GM23338 (cell line): Measurements from ENCODE around the gene PAQR9. TPM values are rescaled to one million over a fixed set of nuclear protein-coding genes. Genes with fewer than 3 reads are reported as not detected.

Source experiments
- ATAC-seq: fragments of 200-7000 bp; cut with Tn5 transposase; 3 replicates; pipeline ENCODE4 v1.9.1; 2020
- DNase-seq: peaks from one replicate; pipeline ENCODE4 v3.0.0-alpha.2; 2015; ENCODE audit warnings: low spot score
- H2AFZ ChIP-seq: fragments of 200-600 bp; sonication (generic); 2 replicates; pipeline ENCODE4 v1.8.0; 2016; ENCODE audit warnings: antibody characterized with exemption, mild to moderate bottlenecking, moderate library complexity
- H3F3A ChIP-seq: fragments of 200-600 bp; sonication (generic); replicated peaks from 2 replicates; pipeline ENCODE4 v1.8.0; 2017; ENCODE audit warnings: antibody characterized with exemption, mixed run types, low read depth
- H3K27ac ChIP-seq: fragments of 200-600 bp; sonication (generic); 2 replicates; pipeline ENCODE4 v1.6.1; 2016; ENCODE audit warnings: low read depth
- H3K27me3 ChIP-seq: fragments of 200-600 bp; sonication (generic); 2 replicates; pipeline ENCODE4 v1.8.0; 2016; ENCODE audit warnings: mild to moderate bottlenecking, mixed run types, moderate library complexity; ENCODE audit not compliant: insufficient read depth
- H3K36me3 ChIP-seq: fragments of 200-600 bp; sonication (generic); 2 replicates; pipeline ENCODE4 v1.8.0; 2016; ENCODE audit warnings: mild to moderate bottlenecking; ENCODE audit not compliant: insufficient read depth
- H3K4me1 ChIP-seq: fragments of 200-600 bp; sonication (generic); 2 replicates; pipeline ENCODE4 v1.8.0; 2016; ENCODE audit warnings: mild to moderate bottlenecking, moderate library complexity; ENCODE audit not compliant: insufficient read depth
- H3K4me2 ChIP-seq: fragments of 200-600 bp; sonication (generic); 2 replicates; pipeline ENCODE4 v1.7.1; 2017; ENCODE audit warnings: mixed run types
- H3K4me3 ChIP-seq: fragments of 200-600 bp; sonication (generic); 2 replicates; pipeline ENCODE4 v1.6.1; 2016; ENCODE audit warnings: mixed run types
- H3K79me2 ChIP-seq: fragments of 200-600 bp; sonication (generic); replicated peaks from 2 replicates; pipeline ENCODE4 v1.8.0; 2017; ENCODE audit warnings: mild to moderate bottlenecking; ENCODE audit not compliant: insufficient read depth
- H3K9me2 ChIP-seq: fragments of 200-600 bp; sonication (generic); 2 replicates; pipeline ENCODE4 v1.8.0; 2017; ENCODE audit not compliant: insufficient read depth
- H4K20me1 ChIP-seq: fragments of 200-600 bp; sonication (generic); replicated peaks from 2 replicates; pipeline ENCODE4 v1.8.0; 2017; ENCODE audit warnings: mild to moderate bottlenecking; ENCODE audit not compliant: insufficient read depth
- H3K27ac Mint-ChIP-seq: 2 replicates; pipeline ENCODE4 v1.8.0; 2020; ENCODE audit warnings: inconsistent platforms, mild to moderate bottlenecking, moderate library complexity, mixed read lengths
- H3K27me3 Mint-ChIP-seq: 3 replicates; pipeline ENCODE4 v1.8.0; 2022; ENCODE audit warnings: low read depth, mild to moderate bottlenecking, moderate library complexity, mixed read lengths, inconsistent platforms; ENCODE audit not compliant: insufficient read depth, poor library complexity
- H3K36me3 Mint-ChIP-seq: 3 replicates; pipeline ENCODE4 v1.8.0; 2021; ENCODE audit warnings: low read depth, mild to moderate bottlenecking, inconsistent platforms, moderate library complexity, mixed read lengths
- H3K4me1 Mint-ChIP-seq: 3 replicates; pipeline ENCODE4 v1.8.0; 2020; ENCODE audit warnings: mild to moderate bottlenecking, inconsistent platforms, mixed read lengths
- H3K4me3 Mint-ChIP-seq: 3 replicates; pipeline ENCODE4 v1.8.0; 2021; ENCODE audit warnings: moderate library complexity, mild to moderate bottlenecking, inconsistent platforms, mixed read lengths
- H3K9me3 Mint-ChIP-seq: 3 replicates; pipeline ENCODE4 v1.8.0; 2020; ENCODE audit warnings: moderate library complexity, mild to moderate bottlenecking, inconsistent platforms, mixed read lengths
- CREB1 ChIP-seq: fragments of 250-450 bp; sonication (Bioruptor Pico); IDR thresholded peaks from 2 replicates; pipeline ENCODE4 v1.5.0; 2020; ENCODE audit warnings: low read depth, mild to moderate bottlenecking, moderate library complexity
- NANOG ChIP-seq: IDR thresholded peaks from 2 replicates; pipeline ENCODE4 v1.6.1; 2016; ENCODE audit warnings: antibody characterized with exemption, borderline replicate concordance
- ZNF331 ChIP-seq: fragments of 250-450 bp; sonication (Bioruptor Pico); IDR thresholded peaks from 2 replicates; pipeline ENCODE4 v1.5.0; 2020; ENCODE audit warnings: low read depth, mild to moderate bottlenecking, moderate library complexity
- polyA plus RNA-seq: library from polyadenylated mRNA; unstranded; fragments of >200 nt; fragmentation: Nextera tagmentation; extraction: Ambion mirVana; gene quantifications from 2 replicates; pipeline ENCODE4 v1.2.1, GENCODE V29; 2016
- total RNA-seq: library from RNA; depleted of rRNA; stranded (reverse); fragments of >200 nt; shearing (Covaris generic); gene quantifications from 2 replicates; pipeline ENCODE4 v1.2.3, GENCODE V29; 2014
- TF ChIP-seq, protein P1 (sequence below): fragments of 250-450 bp; sonication (Bioruptor Pico); IDR thresholded peaks from 2 replicates; pipeline ENCODE4 v1.5.0; 2020; ENCODE audit warnings: mild to moderate bottlenecking, moderate library complexity
- TF ChIP-seq, protein P2 (sequence below): IDR thresholded peaks from one replicate; pipeline ENCODE4 v1.6.1; 2018; ENCODE audit warnings: antibody characterized with exemption; ENCODE audit not compliant: unreplicated experiment
- TF ChIP-seq, protein P3 (sequence below): IDR thresholded peaks from 2 replicates; pipeline ENCODE4 v1.6.1; 2016; ENCODE audit warnings: antibody characterized with exemption

The PAQR9 gene
- total and polyA plus RNA-seq, 2 experiments from 2014 or later, result 2.0 to 2.3 TPM

DNA sequence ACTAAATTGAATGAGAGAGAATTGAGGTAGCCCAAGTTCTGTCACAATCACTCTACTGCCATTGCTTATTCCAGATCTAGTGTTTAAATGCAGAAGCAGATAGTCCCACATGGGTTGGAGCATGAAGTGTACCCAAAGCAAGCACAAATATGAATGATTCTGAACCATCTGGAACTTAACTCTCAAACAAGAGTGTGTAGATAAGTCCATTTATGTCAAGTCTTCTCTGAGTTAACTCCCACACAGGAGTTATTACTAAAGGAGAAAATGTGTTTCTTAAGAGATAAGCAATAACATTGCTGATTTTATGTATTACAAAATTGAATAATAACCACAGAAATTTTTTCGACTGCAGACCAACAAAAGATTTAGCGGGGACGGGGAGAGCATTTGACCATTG, 33.6 kb downstream of the PAQR9 start:
- H3K4me1 Mint-ChIP-seq, result peaks cover 6% of the 10 kb centered on the region; the same call in 2 of the 3 replicates

More for the DNA sequence above, 33.6 kb downstream of the PAQR9 start:
- no peak overlapping the region for H2AFZ ChIP-seq
- H3K4me2 ChIP-seq, result no peak overlapping the region
- H3K36me3 ChIP-seq, result no peaks in the 10 kb centered on the region
- DNase-seq (no peak), ATAC-seq (no peak)
- no peak overlapping the region for H3K27ac ChIP-seq
- H4K20me1 ChIP-seq, result no peaks in the 10 kb centered on the region
- Mint-ChIP-seq H3K27ac (no peak overlapping the region), H3K36me3 (no peaks in the 10 kb centered on the region), H3K9me3 (no peaks in the 10 kb centered on the region), H3K4me3 (no peak overlapping the region), H3K27me3 (no peaks in the 10 kb centered on the region)
- H3K9me2 ChIP-seq, result no peaks in the 10 kb centered on the region
- no peaks in the 10 kb centered on the region for H3F3A ChIP-seq
- no peaks in the 10 kb centered on the region for H3K79me2 ChIP-seq
- H3K27me3 ChIP-seq, result no peaks in the 10 kb centered on the region
- TF ChIP-seq NANOG (no peak), CREB1 (CRISPR knock-in tag) (no peak), ZNF331 (CRISPR knock-in tag) (no peak)
- TF ChIP-seq, protein P1, sequence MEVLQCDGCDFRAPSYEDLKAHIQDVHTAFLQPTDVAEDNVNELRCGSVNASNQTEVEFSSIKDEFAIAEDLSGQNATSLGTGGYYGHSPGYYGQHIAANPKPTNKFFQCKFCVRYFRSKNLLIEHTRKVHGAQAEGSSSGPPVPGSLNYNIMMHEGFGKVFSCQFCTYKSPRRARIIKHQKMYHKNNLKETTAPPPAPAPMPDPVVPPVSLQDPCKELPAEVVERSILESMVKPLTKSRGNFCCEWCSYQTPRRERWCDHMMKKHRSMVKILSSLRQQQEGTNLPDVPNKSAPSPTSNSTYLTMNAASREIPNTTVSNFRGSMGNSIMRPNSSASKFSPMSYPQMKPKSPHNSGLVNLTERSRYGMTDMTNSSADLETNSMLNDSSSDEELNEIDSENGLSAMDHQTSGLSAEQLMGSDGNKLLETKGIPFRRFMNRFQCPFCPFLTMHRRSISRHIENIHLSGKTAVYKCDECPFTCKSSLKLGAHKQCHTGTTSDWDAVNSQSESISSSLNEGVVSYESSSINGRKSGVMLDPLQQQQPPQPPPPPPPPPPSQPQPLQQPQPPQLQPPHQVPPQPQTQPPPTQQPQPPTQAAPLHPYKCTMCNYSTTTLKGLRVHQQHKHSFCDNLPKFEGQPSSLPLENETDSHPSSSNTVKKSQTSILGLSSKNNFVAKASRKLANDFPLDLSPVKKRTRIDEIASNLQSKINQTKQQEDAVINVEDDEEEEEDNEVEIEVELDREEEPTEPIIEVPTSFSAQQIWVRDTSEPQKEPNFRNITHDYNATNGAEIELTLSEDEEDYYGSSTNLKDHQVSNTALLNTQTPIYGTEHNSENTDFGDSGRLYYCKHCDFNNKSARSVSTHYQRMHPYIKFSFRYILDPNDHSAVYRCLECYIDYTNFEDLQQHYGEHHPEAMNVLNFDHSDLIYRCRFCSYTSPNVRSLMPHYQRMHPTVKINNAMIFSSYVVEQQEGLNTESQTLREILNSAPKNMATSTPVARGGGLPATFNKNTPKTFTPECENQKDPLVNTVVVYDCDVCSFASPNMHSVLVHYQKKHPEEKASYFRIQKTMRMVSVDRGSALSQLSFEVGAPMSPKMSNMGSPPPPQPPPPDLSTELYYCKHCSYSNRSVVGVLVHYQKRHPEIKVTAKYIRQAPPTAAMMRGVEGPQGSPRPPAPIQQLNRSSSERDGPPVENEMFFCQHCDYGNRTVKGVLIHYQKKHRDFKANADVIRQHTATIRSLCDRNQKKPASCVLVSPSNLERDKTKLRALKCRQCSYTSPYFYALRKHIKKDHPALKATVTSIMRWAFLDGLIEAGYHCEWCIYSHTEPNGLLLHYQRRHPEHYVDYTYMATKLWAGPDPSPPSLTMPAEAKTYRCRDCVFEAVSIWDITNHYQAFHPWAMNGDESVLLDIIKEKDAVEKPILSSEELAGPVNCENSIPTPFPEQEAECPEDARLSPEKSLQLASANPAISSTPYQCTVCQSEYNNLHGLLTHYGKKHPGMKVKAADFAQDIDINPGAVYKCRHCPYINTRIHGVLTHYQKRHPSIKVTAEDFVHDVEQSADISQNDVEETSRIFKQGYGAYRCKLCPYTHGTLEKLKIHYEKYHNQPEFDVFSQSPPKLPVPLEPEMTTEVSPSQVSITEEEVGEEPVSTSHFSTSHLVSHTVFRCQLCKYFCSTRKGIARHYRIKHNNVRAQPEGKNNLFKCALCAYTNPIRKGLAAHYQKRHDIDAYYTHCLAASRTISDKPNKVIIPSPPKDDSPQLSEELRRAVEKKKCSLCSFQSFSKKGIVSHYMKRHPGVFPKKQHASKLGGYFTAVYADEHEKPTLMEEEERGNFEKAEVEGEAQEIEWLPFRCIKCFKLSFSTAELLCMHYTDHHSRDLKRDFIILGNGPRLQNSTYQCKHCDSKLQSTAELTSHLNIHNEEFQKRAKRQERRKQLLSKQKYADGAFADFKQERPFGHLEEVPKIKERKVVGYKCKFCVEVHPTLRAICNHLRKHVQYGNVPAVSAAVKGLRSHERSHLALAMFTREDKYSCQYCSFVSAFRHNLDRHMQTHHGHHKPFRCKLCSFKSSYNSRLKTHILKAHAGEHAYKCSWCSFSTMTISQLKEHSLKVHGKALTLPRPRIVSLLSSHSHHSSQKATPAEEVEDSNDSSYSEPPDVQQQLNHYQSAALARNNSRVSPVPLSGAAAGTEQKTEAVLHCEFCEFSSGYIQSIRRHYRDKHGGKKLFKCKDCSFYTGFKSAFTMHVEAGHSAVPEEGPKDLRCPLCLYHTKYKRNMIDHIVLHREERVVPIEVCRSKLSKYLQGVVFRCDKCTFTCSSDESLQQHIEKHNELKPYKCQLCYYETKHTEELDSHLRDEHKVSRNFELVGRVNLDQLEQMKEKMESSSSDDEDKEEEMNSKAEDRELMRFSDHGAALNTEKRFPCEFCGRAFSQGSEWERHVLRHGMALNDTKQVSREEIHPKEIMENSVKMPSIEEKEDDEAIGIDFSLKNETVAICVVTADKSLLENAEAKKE (CRISPR knock-in tag), result no peak
- TF ChIP-seq, protein P2, sequence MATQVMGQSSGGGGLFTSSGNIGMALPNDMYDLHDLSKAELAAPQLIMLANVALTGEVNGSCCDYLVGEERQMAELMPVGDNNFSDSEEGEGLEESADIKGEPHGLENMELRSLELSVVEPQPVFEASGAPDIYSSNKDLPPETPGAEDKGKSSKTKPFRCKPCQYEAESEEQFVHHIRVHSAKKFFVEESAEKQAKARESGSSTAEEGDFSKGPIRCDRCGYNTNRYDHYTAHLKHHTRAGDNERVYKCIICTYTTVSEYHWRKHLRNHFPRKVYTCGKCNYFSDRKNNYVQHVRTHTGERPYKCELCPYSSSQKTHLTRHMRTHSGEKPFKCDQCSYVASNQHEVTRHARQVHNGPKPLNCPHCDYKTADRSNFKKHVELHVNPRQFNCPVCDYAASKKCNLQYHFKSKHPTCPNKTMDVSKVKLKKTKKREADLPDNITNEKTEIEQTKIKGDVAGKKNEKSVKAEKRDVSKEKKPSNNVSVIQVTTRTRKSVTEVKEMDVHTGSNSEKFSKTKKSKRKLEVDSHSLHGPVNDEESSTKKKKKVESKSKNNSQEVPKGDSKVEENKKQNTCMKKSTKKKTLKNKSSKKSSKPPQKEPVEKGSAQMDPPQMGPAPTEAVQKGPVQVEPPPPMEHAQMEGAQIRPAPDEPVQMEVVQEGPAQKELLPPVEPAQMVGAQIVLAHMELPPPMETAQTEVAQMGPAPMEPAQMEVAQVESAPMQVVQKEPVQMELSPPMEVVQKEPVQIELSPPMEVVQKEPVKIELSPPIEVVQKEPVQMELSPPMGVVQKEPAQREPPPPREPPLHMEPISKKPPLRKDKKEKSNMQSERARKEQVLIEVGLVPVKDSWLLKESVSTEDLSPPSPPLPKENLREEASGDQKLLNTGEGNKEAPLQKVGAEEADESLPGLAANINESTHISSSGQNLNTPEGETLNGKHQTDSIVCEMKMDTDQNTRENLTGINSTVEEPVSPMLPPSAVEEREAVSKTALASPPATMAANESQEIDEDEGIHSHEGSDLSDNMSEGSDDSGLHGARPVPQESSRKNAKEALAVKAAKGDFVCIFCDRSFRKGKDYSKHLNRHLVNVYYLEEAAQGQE, result no peak
- TF ChIP-seq, protein P3, sequence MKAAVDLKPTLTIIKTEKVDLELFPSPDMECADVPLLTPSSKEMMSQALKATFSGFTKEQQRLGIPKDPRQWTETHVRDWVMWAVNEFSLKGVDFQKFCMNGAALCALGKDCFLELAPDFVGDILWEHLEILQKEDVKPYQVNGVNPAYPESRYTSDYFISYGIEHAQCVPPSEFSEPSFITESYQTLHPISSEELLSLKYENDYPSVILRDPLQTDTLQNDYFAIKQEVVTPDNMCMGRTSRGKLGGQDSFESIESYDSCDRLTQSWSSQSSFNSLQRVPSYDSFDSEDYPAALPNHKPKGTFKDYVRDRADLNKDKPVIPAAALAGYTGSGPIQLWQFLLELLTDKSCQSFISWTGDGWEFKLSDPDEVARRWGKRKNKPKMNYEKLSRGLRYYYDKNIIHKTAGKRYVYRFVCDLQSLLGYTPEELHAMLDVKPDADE, result no peak
- H3K4me1 ChIP-seq, result peaks cover 4% of the 10 kb centered on the region; the same call in 1 of the 2 replicates
- H3K4me3 ChIP-seq, result no peak overlapping the region
